Progenitor cell of endocrine pancreas (in vitro differentiated cells): Measurements from ENCODE around the gene MRPL16. TPM values are rescaled to one million over a fixed set of nuclear protein-coding genes. Genes with fewer than 3 reads are reported as not detected.
"Not testable (repeated sequence)": the region's sequence is repeated elsewhere in the genome, so short reads cannot be mapped to it uniquely, and the experiment has no call there.

Experiments used
- DNase-seq: peaks from one replicate; pipeline ENCODE4 v3.0.0; 2021; ENCODE audit warnings: low spot score; ENCODE audit not compliant: unreplicated experiment
- H3K27ac Mint-ChIP-seq: 2 replicates; pipeline ENCODE4 v1.8.0; 2021; ENCODE audit warnings: mild to moderate bottlenecking, moderate library complexity, mixed read lengths
- H3K27me3 Mint-ChIP-seq: 2 replicates; pipeline ENCODE4 v1.8.0; 2021; ENCODE audit warnings: mixed read lengths
- H3K36me3 Mint-ChIP-seq: 2 replicates; pipeline ENCODE4 v1.8.0; 2022; ENCODE audit warnings: mixed read lengths; ENCODE audit not compliant: insufficient read depth
- H3K4me1 Mint-ChIP-seq: 2 replicates; pipeline ENCODE4 v1.8.0; 2021; ENCODE audit warnings: low read depth, mixed read lengths
- H3K4me3 Mint-ChIP-seq: 2 replicates; pipeline ENCODE4 v1.8.0; 2021; ENCODE audit warnings: low read depth, mild to moderate bottlenecking, moderate library complexity, mixed read lengths
- H3K9me3 Mint-ChIP-seq: 2 replicates; pipeline ENCODE4 v1.8.0; 2021; ENCODE audit warnings: low read depth, mixed read lengths
- total RNA-seq: library from RNA; stranded (reverse); gene quantifications from 2 replicates; pipeline ENCODE4 v1.2.1, GENCODE V29; 2021
- TF ChIP-seq, protein P1 (sequence below): fragments of 200-600 bp; sonication (generic); IDR thresholded peaks from one replicate; pipeline ENCODE4 v1.5.0; 2021; ENCODE audit warnings: antibody characterized with exemption, mild to moderate bottlenecking; ENCODE audit not compliant: unreplicated experiment

Gene MRPL16
- total RNA-seq, 1 donor from 2014 or later, result 44.7 TPM

- Mint-ChIP-seq H3K27ac (peak overlapping the region; percentile 77), H3K4me1 (peaks cover 12% of the 10 kb centered on the region), H3K36me3 (peaks cover 40% of the 10 kb centered on the region), H3K27me3 (no peaks in the 10 kb centered on the region), H3K4me3 (no peak overlapping the region), H3K9me3 (peaks cover 6% of the 10 kb centered on the region)
- no peak for DNase-seq
- TF ChIP-seq, protein P1, sequence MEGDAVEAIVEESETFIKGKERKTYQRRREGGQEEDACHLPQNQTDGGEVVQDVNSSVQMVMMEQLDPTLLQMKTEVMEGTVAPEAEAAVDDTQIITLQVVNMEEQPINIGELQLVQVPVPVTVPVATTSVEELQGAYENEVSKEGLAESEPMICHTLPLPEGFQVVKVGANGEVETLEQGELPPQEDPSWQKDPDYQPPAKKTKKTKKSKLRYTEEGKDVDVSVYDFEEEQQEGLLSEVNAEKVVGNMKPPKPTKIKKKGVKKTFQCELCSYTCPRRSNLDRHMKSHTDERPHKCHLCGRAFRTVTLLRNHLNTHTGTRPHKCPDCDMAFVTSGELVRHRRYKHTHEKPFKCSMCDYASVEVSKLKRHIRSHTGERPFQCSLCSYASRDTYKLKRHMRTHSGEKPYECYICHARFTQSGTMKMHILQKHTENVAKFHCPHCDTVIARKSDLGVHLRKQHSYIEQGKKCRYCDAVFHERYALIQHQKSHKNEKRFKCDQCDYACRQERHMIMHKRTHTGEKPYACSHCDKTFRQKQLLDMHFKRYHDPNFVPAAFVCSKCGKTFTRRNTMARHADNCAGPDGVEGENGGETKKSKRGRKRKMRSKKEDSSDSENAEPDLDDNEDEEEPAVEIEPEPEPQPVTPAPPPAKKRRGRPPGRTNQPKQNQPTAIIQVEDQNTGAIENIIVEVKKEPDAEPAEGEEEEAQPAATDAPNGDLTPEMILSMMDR, result no peak
Measured at GRCh38 chr11:59787816-59788215, 22.8 kb downstream of the MRPL16 start.

DNA sequence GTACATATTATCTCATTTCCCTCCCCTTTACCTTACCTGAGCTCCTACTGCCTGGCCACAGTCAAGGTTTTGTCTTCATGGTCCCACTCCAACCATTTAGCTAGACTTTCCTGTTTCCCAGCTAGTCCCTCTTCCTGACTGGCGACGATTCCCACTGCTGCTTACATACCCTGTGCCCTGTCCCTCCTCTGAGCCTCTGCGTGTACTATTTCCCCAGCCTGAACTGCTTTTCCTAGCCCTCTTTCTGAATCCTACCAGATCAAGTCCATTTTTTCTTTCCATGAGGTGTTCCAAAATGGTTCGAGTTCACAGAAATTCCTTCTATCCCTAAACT, 23.4 kb downstream of the MRPL16 start:
- peaks cover 12% of the 10 kb centered on the region for H3K4me1 Mint-ChIP-seq
- no peak for DNase-seq
- H3K4me3 Mint-ChIP-seq, result no peak overlapping the region
- peak overlapping the region; percentile 90 for H3K27ac Mint-ChIP-seq
- peaks cover 6% of the 10 kb centered on the region for H3K9me3 Mint-ChIP-seq
- TF ChIP-seq, protein P1, result no peak
- no peaks in the 10 kb centered on the region for H3K27me3 Mint-ChIP-seq
- H3K36me3 Mint-ChIP-seq, result peaks cover 37% of the 10 kb centered on the region

GRCh38 chr11:59785818-59786217, 24.8 kb downstream of the MRPL16 start:
- DNase-seq, result no peak
- TF ChIP-seq, protein P1, result no peak
- Mint-ChIP-seq H3K36me3 (peaks cover 40% of the 10 kb centered on the region), H3K27me3 (no peaks in the 10 kb centered on the region), H3K4me3 (no peak overlapping the region), H3K27ac (peak overlapping the region; percentile 22), H3K4me1 (peaks cover 12% of the 10 kb centered on the region), H3K9me3 (peaks cover 6% of the 10 kb centered on the region)

- Mint-ChIP-seq H3K4me1 (peaks cover 12% of the 10 kb centered on the region), H3K27ac (peak overlapping the region; percentile 74), H3K36me3 (peaks cover 45% of the 10 kb centered on the region)
- DNase-seq, H3K27me3 Mint-ChIP-seq, H3K9me3 Mint-ChIP-seq, H3K4me3 Mint-ChIP-seq: not testable (repeated sequence)
Measured at GRCh38 chr11:59784441-59784840, 26.1 kb downstream of the MRPL16 start.

GRCh38 chr11:59783632-59784090, 26.9 kb downstream of the MRPL16 start:
- Mint-ChIP-seq H3K9me3 (peaks cover 6% of the 10 kb centered on the region), H3K36me3 (peaks cover 38% of the 10 kb centered on the region), H3K4me3 (no peak overlapping the region), H3K27me3 (no peaks in the 10 kb centered on the region), H3K27ac (no peak overlapping the region), H3K4me1 (peaks cover 12% of the 10 kb centered on the region)
- DNase-seq, result no peak
- TF ChIP-seq, protein P1, result no peak

DNA sequence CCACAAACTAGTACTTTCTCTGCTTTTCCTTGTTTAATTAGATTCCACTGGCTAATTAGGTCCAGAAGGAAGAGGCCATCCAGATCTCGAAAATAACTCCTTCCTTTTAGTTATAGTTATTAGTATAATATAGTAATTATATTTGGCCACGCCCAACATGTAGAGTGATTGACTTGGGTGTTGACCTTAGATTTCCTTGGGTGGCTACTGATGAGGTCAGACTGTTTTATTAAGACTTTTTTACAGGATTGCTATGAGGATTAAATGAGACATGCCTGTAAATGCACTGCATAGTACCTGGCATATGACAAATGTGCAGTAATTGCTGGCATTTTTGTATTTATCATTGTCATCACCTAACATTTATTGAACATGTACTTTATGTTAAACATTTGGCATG, 28.5 kb downstream of the MRPL16 start:
- DNase-seq, result no peak
- Mint-ChIP-seq H3K4me3 (no peak overlapping the region), H3K36me3 (peaks cover 34% of the 10 kb centered on the region), H3K27ac (peak overlapping the region; percentile 59), H3K27me3 (no peaks in the 10 kb centered on the region), H3K9me3 (peaks cover 6% of the 10 kb centered on the region), H3K4me1 (peaks cover 17% of the 10 kb centered on the region)
- TF ChIP-seq, protein P1, result no peak
